Measurements from ENCODE around the gene DONSON.
"Not testable (repeated sequence)": the region's sequence is repeated elsewhere in the genome, so short reads cannot be mapped to it uniquely, and the experiment has no call there.

GRCh38 chr21:33626151-33626550, 37.7 kb upstream of the DONSON start:
- TF ChIP-seq CTCF, POLR2A (IDR thresholded peaks at IDR 0.05): not testable (repeated sequence)

All from esophagus squamous epithelium (tissue), 4 donors.